GM18505 (cell line): ENCODE results near the gene ASB7.

Experiments
- ATAC-seq: cut with Tn5 transposase; IDR thresholded peaks from one replicate; pipeline ENCODE4 v1.9.1; 2021; ENCODE audit not compliant: unreplicated experiment
- POLR2A ChIP-seq: IDR thresholded peaks from 4 replicates; pipeline ENCODE4 v1.6.1; 2011; ENCODE audit warnings: borderline replicate concordance; ENCODE audit not compliant: insufficient read depth, insufficient read length; ENCODE audit errors: extremely low read depth

ASB7 gene

DNA sequence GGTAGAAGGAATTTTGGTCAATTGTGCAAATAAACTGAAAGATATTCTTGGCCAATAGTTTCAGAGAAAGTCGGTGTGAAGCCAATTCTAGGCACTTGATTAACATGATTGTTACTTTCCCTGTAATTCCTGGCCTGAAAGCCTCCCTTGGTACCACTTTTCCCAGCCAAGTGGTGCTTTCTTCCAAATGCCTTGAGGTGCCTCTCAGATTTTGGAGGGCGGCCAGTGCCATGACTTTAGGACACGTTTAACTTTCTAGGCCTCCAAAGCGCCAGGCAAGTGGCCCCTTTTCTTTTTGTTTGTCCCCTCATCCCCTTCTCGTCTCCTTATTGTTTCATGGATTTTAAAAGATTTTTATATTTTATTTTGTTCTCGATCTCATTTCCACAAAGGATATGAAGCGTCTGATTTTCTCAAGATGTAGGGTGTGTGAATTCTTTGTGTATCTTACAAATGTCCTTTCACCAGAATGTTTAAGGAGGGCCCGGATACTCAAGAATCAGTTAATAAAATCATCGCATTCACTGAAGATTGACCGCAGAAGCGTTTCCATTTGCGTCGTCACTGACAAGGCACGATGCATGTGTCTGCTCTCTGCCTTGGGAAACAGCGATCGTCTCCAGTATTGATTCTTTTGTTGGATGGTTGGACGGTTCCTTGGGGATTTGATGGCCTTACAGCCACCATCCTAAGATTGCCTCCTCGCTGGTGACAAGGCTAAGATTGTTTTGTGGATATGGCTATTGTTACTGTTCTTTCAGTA, 87.8 kb downstream of the ASB7 start:
- no peak for TF ChIP-seq POLR2A
- no peak for ATAC-seq

DNA sequence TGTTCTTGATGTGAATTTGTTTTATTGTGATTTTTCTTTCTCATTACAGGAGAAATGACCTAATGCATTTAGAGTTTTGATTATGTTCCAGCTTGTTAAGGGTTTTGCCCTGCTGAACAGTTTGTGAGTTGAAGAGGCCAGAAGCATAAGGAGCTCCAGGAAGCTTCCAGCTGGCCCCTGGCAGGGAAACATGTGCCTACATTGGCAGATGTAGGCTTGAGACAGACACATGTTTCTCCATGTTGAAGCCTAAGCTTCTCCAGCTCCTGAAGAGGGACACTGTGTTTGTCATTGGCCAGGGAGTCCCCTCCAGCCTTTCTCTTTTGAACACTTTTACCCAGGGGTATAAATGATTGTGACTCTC, 88.4 kb downstream of the ASB7 start:
- no peak for TF ChIP-seq POLR2A
- ATAC-seq: no peak

DNA sequence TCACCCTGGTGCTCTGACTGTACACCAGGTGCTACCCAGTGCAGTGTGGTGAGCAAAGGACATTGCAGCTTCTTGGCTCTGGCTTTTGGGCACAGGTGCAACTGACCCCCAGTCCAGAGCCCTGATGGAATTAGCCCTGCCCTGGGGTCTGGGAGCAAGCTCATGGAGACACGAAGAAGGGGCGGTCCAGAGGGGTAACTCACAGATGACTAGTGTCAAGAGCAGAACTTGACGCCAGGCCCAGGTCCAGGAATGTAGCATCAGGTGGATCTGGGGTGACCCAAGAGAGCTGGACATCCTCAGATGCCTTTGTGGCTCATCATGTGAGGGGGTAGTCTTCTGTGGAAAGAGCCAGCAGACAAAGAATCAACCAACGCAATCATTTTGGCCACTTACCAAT, 88.9 kb downstream of the ASB7 start:
- ATAC-seq: no peak
- TF ChIP-seq POLR2A: no peak

DNA sequence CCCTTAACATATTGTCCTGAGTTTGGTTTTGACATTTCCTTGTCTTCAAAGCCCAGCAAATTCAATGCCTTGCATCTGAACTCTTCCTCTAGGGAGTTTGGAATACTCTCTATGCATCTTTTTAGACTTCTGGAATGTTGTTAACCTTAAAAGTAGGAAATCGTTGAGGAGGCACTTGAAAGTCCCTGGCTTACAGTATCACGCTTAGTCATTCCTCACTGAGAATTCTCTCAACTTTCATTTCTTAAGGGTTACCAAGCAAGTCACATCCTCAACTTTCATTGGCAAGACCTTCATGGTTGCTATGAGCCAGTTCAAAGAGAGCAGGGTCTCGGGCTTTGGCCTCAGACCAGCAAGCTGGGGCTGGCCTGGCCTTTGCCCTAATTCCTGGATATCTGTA, 89.9 kb downstream of the ASB7 start:
- TF ChIP-seq POLR2A: no peak
- ATAC-seq: no peak

DNA sequence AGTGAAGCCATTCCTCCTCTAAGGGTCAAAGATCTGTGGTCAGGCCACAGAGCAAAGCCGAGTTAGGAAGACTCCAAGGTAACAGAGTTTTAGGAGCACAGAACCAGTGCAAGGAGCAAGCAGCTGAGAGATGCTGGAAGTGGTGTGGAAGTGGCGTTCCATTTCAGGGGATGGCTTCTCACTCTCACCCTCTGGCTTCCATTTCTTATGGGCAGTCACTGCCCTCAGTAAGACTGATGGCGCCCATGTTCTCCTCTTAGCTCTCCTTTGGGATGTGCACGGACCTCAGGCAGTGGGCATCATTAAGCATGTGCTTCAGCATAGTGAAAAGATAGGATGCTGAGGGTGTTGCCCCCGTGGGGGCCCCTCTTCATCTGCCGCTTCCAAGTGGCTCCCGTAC, 90.3 kb downstream of the ASB7 start:
- no peak for ATAC-seq
- no peak for TF ChIP-seq POLR2A

DNA sequence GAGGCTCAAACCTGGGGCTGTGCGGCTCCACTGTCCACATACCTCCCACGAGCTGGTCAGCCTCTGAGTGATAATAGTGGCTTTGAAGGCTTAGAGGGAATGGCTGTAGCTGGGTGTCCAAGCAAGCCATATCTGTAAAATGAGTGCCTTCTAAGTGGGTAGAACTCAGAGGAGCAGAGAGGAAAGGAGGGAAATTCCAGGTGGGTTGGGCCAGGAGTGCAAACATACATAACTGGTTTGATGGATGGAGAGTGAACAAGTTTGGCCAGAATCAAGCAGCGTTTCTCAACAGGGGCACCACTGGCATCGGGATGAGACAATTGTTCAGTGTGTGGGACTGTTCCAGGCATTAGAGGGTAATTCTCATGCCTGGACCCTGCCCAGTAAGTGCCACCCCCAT, 91.1 kb downstream of the ASB7 start:
- no peak for TF ChIP-seq POLR2A
- ATAC-seq: no peak

DNA sequence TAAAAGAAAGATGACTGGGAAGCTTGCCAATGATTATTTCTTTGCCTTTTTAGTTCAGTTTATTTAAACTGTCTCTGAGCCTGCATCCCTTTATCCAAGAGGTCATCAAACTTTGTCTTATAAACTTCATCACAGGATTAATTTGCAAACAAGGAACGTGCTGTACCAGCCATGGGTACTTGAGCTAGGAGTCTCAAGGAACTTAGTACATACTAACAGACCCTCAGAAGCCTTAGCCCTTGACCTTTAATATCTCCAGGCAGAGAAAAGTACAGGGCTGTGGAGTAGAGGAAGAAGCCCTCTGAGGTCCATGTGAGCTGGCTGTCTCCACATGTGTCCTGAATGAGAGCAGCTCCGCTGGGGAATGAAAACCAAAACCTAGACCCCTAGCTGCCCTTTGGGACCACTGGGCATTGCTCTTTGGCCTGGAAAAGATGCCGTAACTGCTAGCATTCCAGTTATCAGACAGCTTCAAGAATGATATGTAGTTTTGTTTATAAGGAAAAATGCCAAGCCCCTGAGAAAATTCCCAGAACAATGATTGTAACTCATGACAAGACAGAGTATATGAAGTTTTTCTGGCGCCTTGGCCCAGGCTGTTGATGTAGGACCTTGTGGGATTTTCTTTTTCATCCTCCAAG, 92.1 kb downstream of the ASB7 start:
- no peak for TF ChIP-seq POLR2A
- ATAC-seq: no peak

DNA sequence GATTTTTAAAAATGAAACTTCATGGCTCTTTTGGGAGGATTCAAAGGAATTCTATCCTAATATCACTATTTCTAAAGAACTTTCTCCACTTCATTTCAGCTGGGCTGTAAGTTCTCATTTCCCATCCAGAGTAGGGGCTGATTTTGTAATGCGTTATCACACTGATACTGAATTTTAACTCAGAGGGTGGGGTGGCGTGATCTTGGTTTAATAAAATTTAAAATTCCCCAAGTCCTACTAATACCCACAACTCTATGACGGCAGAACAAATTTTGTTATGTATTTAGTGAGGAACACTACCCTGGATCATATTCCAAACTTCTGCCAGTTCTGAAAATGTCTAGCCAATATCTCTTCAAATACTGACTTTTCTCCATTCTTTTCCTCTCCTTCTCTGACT, 92.7 kb downstream of the ASB7 start:
- no peak for TF ChIP-seq POLR2A
- no peak for ATAC-seq

DNA sequence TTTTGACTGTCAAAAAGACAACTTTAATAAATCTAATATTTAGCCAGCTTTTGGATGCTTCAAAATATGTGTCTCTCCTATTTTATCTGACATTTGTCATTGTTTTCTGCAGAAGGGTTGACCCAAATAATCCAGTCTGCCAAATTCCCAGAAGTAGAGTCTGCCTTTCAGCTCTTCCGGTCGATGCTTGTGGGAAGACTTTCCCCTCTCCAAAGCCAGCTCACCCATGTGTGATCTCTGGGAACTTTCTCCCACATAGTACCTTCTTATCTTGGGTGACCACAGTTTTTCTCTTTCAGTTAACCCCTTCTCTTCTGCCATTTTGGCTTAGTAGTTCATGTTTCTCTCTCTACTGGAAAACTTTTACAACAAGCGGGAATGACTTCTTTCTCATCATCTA, 94.1 kb downstream of the ASB7 start:
- TF ChIP-seq POLR2A: no peak
- ATAC-seq: no peak
